GM19239 (cell line): ENCODE results near the gene GRIN2A.
"Not testable (repeated sequence)": the region's sequence is repeated elsewhere in the genome, so short reads cannot be mapped to it uniquely, and the experiment has no call there.

Experiments
- DNase-seq: peaks from one replicate; pipeline ENCODE4 v3.0.0; 2011; ENCODE audit warnings: low spot score; ENCODE audit not compliant: insufficient read length
- FAIRE-seq: peaks from 2 replicates; lab custom pipeline; 2011; peaks lifted over from hg19 to GRCh38; lab: Jason Lieb, UNC

The GRIN2A gene

GRCh38 chr16:9898124-9898523 is 284.1 kb downstream of the GRIN2A start:
- no peak for FAIRE-seq
- DNase-seq, result no peak

- DNase-seq (no peak), FAIRE-seq (no peak)
These were observed 286.4 kb downstream of the GRIN2A start for GRCh38 chr16:9895817-9896216.

DNA sequence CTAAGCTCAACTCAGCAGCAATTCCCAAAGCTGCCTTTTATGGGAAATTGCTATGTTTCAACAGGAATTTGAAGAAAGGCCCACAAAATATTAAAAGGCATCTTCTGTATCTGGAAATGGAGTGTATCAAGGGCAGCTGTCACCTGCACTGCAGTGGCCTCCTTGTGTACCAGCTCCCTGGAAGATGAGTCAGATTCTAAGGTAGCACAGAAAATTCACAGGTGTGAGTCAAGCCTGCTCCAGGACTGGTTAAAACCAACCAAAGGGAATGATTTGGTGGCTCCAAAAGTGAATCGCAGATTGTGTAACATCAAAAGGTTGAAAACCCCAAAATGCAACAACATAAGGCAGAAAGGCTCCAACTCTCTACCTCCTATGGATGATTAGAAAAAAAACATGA is 296.4 kb downstream of the GRIN2A start:
- DNase-seq (no peak), FAIRE-seq (no peak)

- DNase-seq, result no peak
- no peak for FAIRE-seq
These were observed 296.8 kb downstream of the GRIN2A start for GRCh38 chr16:9885467-9885866.

DNA sequence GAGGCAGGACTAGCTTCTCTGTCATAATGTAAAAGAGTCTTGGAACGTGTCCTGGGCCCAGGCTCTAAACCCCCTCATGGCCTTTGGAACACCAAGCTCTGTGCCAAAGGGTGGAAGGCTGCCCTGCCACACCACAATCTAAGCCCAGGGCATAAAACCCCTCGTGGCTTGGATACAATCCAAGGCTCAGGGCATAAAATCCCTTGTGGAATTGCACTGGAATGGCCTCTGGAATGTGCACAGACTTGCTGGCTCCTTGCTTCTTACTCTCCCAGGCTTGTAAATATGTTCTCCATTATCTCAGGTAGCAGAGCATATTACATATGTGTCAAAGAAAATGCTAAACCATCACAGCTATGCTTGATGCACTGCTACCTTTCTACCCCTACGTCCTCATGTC is 306.2 kb downstream of the GRIN2A start:
- not testable (repeated sequence) for DNase-seq, FAIRE-seq

GRCh38 chr16:9874219-9874618 is 308.0 kb downstream of the GRIN2A start:
- no peak for FAIRE-seq
- no peak for DNase-seq

- DNase-seq (no peak), FAIRE-seq (no peak)
These were observed 311.3 kb downstream of the GRIN2A start for GRCh38 chr16:9870962-9871361.

GRCh38 chr16:9869776-9870175 is 312.5 kb downstream of the GRIN2A start:
- no peak for DNase-seq
- FAIRE-seq, result no peak

DNA sequence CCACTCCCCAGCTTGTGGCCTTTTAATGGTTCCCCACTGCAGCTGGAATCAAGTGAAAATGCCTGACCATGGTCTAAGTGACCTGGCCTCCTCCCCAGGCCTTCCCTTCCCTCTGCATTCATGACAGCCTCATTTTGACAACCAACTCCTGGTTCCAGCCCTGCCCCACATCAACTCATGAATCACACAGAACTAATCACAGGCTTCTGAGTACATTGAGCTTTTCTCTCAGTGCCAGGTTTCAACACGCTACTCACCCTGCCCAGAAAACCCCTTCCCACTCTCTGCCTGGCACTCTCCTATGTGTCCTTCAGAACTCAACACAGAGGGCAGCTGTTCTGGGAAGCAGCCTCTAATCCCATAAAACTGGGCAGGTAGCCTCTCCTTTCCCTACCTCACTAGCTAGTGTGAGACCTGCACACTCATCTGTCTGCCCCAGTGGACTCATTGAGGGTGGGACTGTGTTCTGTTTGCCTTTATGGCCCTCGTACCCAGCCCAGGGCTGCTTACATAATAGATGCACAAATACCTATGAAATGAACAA is 313.6 kb downstream of the GRIN2A start:
- DNase-seq, result no peak
- FAIRE-seq, result no peak

DNA sequence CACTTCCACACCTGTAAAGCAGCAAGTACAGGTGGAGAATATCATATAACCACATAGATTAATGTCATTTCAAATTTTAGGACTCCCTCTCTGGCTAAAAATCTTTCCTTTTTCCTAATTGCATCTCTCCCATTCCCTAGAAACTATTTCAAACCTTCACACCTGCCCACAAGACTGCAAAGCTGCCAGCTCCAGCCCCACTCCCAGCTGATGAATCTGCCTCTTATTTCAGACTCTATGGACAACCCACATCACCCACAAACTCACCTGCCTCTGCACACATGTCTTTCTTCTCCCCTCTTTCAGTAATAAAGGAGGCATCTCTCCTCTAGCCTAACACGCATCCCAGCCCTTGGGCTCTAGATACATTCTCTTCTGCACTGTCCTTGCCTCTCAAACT is 315.1 kb downstream of the GRIN2A start:
- DNase-seq (no peak), FAIRE-seq (no peak)

GRCh38 chr16:9864461-9864860 is 317.8 kb downstream of the GRIN2A start:
- DNase-seq (no peak), FAIRE-seq (no peak)

- DNase-seq (no peak), FAIRE-seq (no peak)
These were observed 319.9 kb downstream of the GRIN2A start for GRCh38 chr16:9862327-9862726.

- FAIRE-seq (no peak), DNase-seq (no peak)
These were observed 321.4 kb downstream of the GRIN2A start for GRCh38 chr16:9860876-9861275.

GRCh38 chr16:9859701-9860327 is 322.4 kb downstream of the GRIN2A start:
- no peak for FAIRE-seq

GRCh38 chr16:9854675-9855074 is 327.6 kb downstream of the GRIN2A start:
- DNase-seq, result no peak
- no peak for FAIRE-seq

More at GRCh38 chr16:9859701-9860327, 322.4 kb downstream of the GRIN2A start:
- no peak for DNase-seq

GRCh38 chr16:9852003-9852402 is 330.2 kb downstream of the GRIN2A start:
- FAIRE-seq (no peak), DNase-seq (no peak)

DNA sequence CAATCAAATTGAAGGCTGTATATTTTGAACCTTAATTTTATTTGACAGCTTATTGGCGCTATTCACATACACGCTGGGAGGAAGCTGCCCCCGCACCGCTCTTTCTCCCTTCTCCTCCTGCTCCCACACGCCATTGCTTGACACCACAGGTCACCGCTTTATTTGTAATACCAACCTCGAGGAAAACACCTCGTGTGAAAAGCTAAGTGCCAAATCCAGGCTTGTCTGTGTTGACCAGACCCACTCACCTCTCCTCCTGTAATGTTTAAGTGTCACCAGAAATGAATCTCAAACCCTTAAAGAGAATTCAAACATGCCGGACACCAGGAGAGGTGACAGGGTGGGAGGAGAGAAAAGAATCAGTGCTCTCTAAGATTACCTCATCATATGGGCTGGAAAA is 331.4 kb downstream of the GRIN2A start:
- DNase-seq, result no peak
- no peak for FAIRE-seq

GRCh38 chr16:9849697-9850245 is 332.5 kb downstream of the GRIN2A start:
- DNase-seq (no peak), FAIRE-seq (no peak)

GRCh38 chr16:9847146-9847545 is 335.1 kb downstream of the GRIN2A start:
- DNase-seq (no peak), FAIRE-seq (no peak)

GRCh38 chr16:9846362-9847099 is 335.7 kb downstream of the GRIN2A start:
- no peak for FAIRE-seq

GRCh38 chr16:9845661-9846361 is 336.4 kb downstream of the GRIN2A start:
- DNase-seq, result no peak
- FAIRE-seq, result no peak

More at GRCh38 chr16:9846362-9847099, 335.7 kb downstream of the GRIN2A start:
- DNase-seq, result no peak
